ENCODE data around the gene UBE2J2.

DNA sequence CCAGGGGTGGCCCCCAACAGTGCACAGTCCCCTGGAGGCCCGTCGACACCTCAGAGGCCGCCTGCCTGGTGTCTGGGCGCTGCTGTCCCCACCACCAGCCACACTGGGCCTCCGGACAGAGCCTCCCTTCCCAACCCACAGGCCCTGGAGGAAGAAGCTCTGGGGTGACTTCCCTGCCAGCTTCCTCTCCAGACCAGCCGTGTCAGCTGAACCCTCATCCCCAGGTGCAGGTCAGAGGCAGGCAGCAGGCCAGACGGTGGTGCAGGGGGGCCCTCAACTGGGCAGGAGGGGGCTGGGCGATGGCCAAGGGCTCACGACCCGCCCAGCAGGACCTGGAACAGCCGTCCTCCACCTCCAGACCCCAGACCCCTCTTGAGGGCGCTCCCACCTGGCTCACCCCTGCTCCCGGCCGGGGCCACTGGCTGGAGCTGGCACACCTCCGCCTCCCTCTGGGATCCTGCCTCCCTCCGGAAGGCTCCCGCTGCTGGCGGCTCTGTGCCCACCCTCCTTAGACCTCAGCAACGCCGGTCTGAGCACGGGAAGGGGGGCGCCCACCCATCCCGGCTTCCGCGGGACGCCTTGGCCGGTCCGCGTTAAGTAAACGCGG lies 67.8 kb downstream of the UBE2J2 start:
- TF ChIP-seq, protein P1, sequence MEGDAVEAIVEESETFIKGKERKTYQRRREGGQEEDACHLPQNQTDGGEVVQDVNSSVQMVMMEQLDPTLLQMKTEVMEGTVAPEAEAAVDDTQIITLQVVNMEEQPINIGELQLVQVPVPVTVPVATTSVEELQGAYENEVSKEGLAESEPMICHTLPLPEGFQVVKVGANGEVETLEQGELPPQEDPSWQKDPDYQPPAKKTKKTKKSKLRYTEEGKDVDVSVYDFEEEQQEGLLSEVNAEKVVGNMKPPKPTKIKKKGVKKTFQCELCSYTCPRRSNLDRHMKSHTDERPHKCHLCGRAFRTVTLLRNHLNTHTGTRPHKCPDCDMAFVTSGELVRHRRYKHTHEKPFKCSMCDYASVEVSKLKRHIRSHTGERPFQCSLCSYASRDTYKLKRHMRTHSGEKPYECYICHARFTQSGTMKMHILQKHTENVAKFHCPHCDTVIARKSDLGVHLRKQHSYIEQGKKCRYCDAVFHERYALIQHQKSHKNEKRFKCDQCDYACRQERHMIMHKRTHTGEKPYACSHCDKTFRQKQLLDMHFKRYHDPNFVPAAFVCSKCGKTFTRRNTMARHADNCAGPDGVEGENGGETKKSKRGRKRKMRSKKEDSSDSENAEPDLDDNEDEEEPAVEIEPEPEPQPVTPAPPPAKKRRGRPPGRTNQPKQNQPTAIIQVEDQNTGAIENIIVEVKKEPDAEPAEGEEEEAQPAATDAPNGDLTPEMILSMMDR (IDR thresholded peaks at IDR 0.05), result no peak
- TF ChIP-seq POLR2AphosphoS5 (IDR thresholded peaks at IDR 0.05), result no peak
